BLaER1 treated with 17β-estradiol and CSF1 and Interleukin-3, amounts not matched to agents 10 nM and 100 nM (cell line): Measurements from ENCODE around the gene C1QL2.

ENCODE experiments used
- H3K27ac ChIP-seq, 11 experiments: shearing (Covaris generic); formaldehyde crosslinking; 2 replicates each; pipeline ENCODE4 v1.8.1; 2022
- H3K27me3 ChIP-seq, 11 experiments: shearing (Covaris generic); formaldehyde crosslinking; 2 replicates each; pipeline ENCODE4 v1.8.1; 2022
- H3K36me3 ChIP-seq, 11 experiments: shearing (Covaris generic); formaldehyde crosslinking; 2 replicates each; pipeline ENCODE4 v1.8.1; 2022
- H3K4me1 ChIP-seq, 10 experiments: shearing (Covaris generic); formaldehyde crosslinking; 2 replicates each; pipeline ENCODE4 v1.8.1; 2022
- H3K4me2 ChIP-seq, 11 experiments: shearing (Covaris generic); formaldehyde crosslinking; 2 replicates each; pipeline ENCODE4 v1.8.1; 2022
- H3K4me3 ChIP-seq, 10 experiments: shearing (Covaris generic); formaldehyde crosslinking; 2 replicates each; pipeline ENCODE4 v1.8.1; 2022
- H3K9ac ChIP-seq, 11 experiments: shearing (Covaris generic); formaldehyde crosslinking; 2 replicates each; pipeline ENCODE4 v1.8.1; 2022
- H3K9me3 ChIP-seq, 11 experiments: shearing (Covaris generic); formaldehyde crosslinking; replicated peaks in 1 of 11; 2 replicates each; pipeline ENCODE4 v1.8.1; 2022
- H4K20me1 ChIP-seq, 11 experiments: shearing (Covaris generic); formaldehyde crosslinking; 2 replicates each; pipeline ENCODE4 v1.8.1; 2022
- Cebpa-rat ChIP-seq, 11 experiments: shearing (Covaris generic); IDR thresholded peaks; 2 replicates each; pipeline ENCODE4 v1.8.1; 2022

The C1QL2 gene

GRCh38 chr2:119197529-119198239 lies 39.1 kb upstream of the C1QL2 start:
- no peak for TF ChIP-seq Cebpa-rat (IDR thresholded peaks at IDR 0.05)
- Histone ChIP-seq H3K9me3 (no peaks in the 10 kb centered on the region), H3K27me3 (no peaks in the 10 kb centered on the region), H3K36me3 (no peaks in the 10 kb centered on the region), H3K27ac (no peak overlapping the region), H3K9ac (no peak overlapping the region), H3K4me1 (peaks cover 2 to 8% (median 6%) of the 10 kb centered on the region in 10 experiments; a peak in 17 of 20 replicates), H4K20me1 (no peaks in the 10 kb centered on the region), H3K4me2 (no peak overlapping the region), H3K4me3 (no peak overlapping the region)

DNA sequence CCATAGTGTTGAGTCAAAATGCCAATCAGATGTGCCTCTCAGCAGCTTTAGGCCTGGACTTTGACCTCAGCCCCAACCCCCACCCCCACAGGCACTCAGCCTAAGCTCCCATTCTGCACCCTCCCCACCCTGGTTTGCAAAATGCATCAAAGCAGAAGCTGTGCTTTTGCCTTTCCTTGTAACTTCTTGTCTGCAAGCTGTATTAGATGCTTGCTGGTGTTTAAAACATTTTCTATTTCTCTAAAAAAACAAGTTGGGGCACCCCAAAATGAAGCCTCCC lies 38.5 kb upstream of the C1QL2 start:
- TF ChIP-seq Cebpa-rat (IDR thresholded peaks at IDR 0.05), result no peak

DNA sequence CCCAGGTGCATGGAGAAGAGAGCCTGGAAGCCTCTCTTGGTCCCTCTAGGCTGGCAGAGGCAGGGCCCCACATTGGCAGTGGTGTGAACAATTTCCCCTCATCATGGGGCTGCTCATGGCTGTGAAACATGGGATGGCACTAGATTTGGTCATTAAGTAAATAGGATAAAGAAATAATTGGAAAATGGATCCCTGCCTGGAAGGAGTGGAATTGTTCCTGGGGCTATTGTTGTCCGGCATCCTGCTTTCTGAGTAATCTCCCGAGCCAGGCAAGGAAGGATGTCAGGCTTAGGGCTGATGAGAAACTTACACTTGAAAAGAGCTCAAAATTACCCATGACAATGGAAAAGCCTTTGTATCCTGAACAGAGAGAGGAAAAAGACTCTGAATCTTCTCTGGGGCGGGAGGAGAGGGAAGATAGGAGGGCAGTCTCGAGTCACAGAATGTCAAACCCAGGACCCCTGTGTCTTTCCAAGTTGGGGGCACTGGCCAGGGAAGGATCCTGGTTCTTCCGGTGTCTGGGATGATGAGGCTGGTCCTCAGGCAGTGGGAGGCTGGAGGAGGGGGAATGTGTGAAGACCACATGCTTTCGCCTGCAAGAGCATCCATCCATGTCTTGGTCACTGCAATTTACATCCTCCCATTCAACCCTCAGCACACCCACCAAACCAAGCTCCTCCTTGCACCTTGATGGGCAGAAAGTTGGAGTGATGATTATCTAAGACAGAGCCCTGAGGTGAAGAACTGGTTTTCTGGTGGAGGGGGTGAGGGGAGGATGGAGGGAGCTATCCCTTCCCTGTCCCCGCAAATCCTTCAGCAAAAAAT lies 38.0 kb upstream of the C1QL2 start:
- Histone ChIP-seq H3K27ac (no peak overlapping the region), H4K20me1 (no peaks in the 10 kb centered on the region), H3K4me2 (no peak overlapping the region), H3K9me3 (no peaks in the 10 kb centered on the region), H3K36me3 (no peaks in the 10 kb centered on the region), H3K4me3 (no peak overlapping the region), H3K9ac (no peak overlapping the region), H3K27me3 (no peaks in the 10 kb centered on the region), H3K4me1 (0 out of 20 replicates have a peak, but pooled peaks cover 0 to 3% (median 0%) of the 10 kb centered on the region in 10 experiments)
- TF ChIP-seq Cebpa-rat (IDR thresholded peaks at IDR 0.05), result no peak

More for the DNA sequence above, 38.5 kb upstream of the C1QL2 start:
- Histone ChIP-seq H3K9me3 (no peaks in the 10 kb centered on the region), H3K4me1 (peaks cover 0 to 3% (median 0%) of the 10 kb centered on the region in 10 experiments; a peak in 4 of 20 replicates), H3K27me3 (no peaks in the 10 kb centered on the region), H4K20me1 (no peaks in the 10 kb centered on the region), H3K9ac (no peak overlapping the region), H3K4me2 (no peak overlapping the region), H3K27ac (no peak overlapping the region), H3K4me3 (no peak overlapping the region), H3K36me3 (no peaks in the 10 kb centered on the region)

DNA sequence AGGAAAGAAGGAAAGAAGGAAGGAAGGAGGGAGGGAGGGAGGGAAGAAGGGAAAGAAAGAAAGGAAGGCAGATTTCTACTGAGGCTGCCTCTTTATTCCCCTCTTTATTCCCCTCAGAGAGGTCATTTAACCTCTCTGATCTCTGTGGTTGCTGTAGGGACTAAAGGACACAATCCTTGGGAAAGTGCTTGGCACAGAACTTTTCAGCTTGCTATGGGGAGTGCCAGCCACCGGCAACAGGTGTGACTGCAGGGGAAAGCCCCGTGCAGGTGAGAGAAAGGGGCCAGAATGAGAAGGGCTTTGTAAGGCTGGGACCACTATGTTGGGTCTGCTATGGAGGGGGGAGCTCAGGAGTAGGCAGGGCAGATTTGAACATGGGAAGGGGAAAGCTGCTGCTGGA lies 37.3 kb upstream of the C1QL2 start:
- no peaks in the 10 kb centered on the region for H3K27me3 ChIP-seq
- no peak overlapping the region for H3K4me3 ChIP-seq
- H3K36me3 ChIP-seq, result no peaks in the 10 kb centered on the region
- H3K9ac ChIP-seq, result no peak overlapping the region
- H3K27ac ChIP-seq, result no peak overlapping the region
- no peak for TF ChIP-seq Cebpa-rat (IDR thresholded peaks at IDR 0.05)
- H3K4me1 ChIP-seq, result 0 out of 20 replicates have a peak, but pooled peaks cover 0 to 3% (median 0%) of the 10 kb centered on the region in 10 experiments
- no peaks in the 10 kb centered on the region for H4K20me1 ChIP-seq
- no peaks in the 10 kb centered on the region for H3K9me3 ChIP-seq
- H3K4me2 ChIP-seq, result no peak overlapping the region

DNA sequence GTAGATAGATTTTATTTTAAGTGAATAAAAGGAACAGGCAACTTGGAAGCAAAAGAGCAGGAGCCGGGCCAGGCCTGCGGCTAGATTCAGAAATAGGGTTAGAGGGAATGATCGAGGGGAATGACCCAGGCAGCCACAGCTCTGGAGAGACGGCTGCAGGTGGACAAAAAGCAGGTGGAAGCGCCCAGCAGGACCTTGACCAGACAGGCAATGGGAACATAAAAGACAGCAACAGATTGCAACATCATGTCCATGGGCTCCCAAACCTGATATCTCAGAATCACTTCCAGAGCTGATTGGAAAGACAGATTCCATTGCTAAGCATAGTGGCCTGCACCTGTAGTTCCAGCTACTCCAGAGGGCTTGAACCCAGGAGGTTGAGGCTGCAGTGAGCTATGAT lies 36.5 kb upstream of the C1QL2 start:
- TF ChIP-seq Cebpa-rat (IDR thresholded peaks at IDR 0.05), result 0 out of 22 replicates have a peak, but pooled peaks of 1 of the 11 experiments have one; percentile 14
- H4K20me1 ChIP-seq, result no peaks in the 10 kb centered on the region
- 0 out of 20 replicates have a peak, but pooled peaks cover 0 to 3% (median 0%) of the 10 kb centered on the region in 10 experiments for H3K4me1 ChIP-seq
- no peaks in the 10 kb centered on the region for H3K27me3 ChIP-seq
- H3K9ac ChIP-seq, result no peak overlapping the region
- H3K4me2 ChIP-seq, result no peak overlapping the region
- H3K36me3 ChIP-seq, result no peaks in the 10 kb centered on the region
- H3K9me3 ChIP-seq, result no peaks in the 10 kb centered on the region
- no peak overlapping the region for H3K4me3 ChIP-seq
- H3K27ac ChIP-seq, result no peak overlapping the region

GRCh38 chr2:119192893-119193292 lies 34.3 kb upstream of the C1QL2 start:
- no peaks in the 10 kb centered on the region for H3K9me3 ChIP-seq
- no peaks in the 10 kb centered on the region for H3K36me3 ChIP-seq
- no peaks in the 10 kb centered on the region for H4K20me1 ChIP-seq
- H3K27ac ChIP-seq, result no peak overlapping the region
- no peak for TF ChIP-seq Cebpa-rat (IDR thresholded peaks at IDR 0.05)
- H3K9ac ChIP-seq, result no peak overlapping the region
- no peak overlapping the region for H3K4me3 ChIP-seq
- no peaks in the 10 kb centered on the region for H3K27me3 ChIP-seq
- 0 out of 20 replicates have a peak, but pooled peaks cover 0 to 3% (median 0%) of the 10 kb centered on the region in 10 experiments for H3K4me1 ChIP-seq
- H3K4me2 ChIP-seq, result no peak overlapping the region

GRCh38 chr2:119190321-119191111 lies 32.0 kb upstream of the C1QL2 start:
- Histone ChIP-seq H3K27ac (no peak overlapping the region), H3K4me1 (0 out of 20 replicates have a peak, but pooled peaks cover 0 to 3% (median 0%) of the 10 kb centered on the region in 10 experiments), H3K27me3 (no peaks in the 10 kb centered on the region), H3K4me2 (no peak overlapping the region), H3K9me3 (no peaks in the 10 kb centered on the region), H3K9ac (no peak overlapping the region), H3K36me3 (no peaks in the 10 kb centered on the region), H4K20me1 (no peaks in the 10 kb centered on the region), H3K4me3 (no peak overlapping the region)
- TF ChIP-seq Cebpa-rat (IDR thresholded peaks at IDR 0.05), result no peak

DNA sequence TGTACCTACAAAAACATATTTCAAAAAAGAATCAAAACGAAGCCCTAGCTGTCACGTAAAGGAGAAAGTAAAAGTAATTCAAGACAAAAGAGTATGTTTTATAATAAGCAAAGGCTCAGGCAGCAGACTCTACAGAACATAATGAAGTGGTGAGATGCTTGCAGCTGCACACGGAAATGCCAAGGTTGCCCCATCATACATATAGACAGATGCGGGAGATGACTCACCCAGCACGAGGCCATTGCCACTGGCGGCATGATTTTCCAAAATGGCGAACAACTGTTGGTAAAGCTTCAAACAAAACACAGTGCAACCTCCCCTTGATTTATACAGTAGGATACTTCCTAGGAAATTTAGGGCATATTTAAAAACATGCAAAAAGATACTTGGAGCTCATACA lies 26.0 kb upstream of the C1QL2 start:
- Histone ChIP-seq H3K4me2 (no peak overlapping the region), H3K36me3 (no peaks in the 10 kb centered on the region), H3K9ac (no peak overlapping the region), H4K20me1 (peaks cover 0 to 5% (median 0%) of the 10 kb centered on the region in 11 experiments; a peak in 1 of 22 replicates), H3K27me3 (no peaks in the 10 kb centered on the region), H3K4me3 (no peak overlapping the region), H3K4me1 (no peaks in the 10 kb centered on the region), H3K9me3 (no peaks in the 10 kb centered on the region), H3K27ac (no peak overlapping the region)
- no peak for TF ChIP-seq Cebpa-rat (IDR thresholded peaks at IDR 0.05)
